HepG2 (cell line): ENCODE measurements around the gene UQCRC2. TPM values are rescaled to one million over a fixed set of nuclear protein-coding genes. Genes with fewer than 3 reads are reported as not detected.

ENCODE experiments used
- ZFP36L1 ChIP-seq: sonication (generic); formaldehyde crosslinking; IDR thresholded peaks from 2 replicates; pipeline ENCODE4 v1.8.0; 2022; ENCODE audit warnings: mild to moderate bottlenecking, missing genetic modification reagents, moderate library complexity
- ZNF891 ChIP-seq: sonication (generic); formaldehyde crosslinking; IDR thresholded peaks from 2 replicates; pipeline ENCODE4 v1.5.0; 2020; ENCODE audit warnings: mild to moderate bottlenecking, missing genetic modification reagents
- ZSCAN5A ChIP-seq: sonication (generic); formaldehyde crosslinking; IDR thresholded peaks from 2 replicates; pipeline ENCODE4 v1.8.0; 2022; ENCODE audit warnings: mild to moderate bottlenecking, missing genetic modification reagents, borderline replicate concordance
- polyA plus RNA-seq, 8 experiments: library from polyadenylated mRNA; depleted of rRNA in 3 of 8; stranded (reverse) in 7 of 8; unstranded in 1 of 8; fragments of >200 nt; fragmentation: Illumina TruSeq in 4 of 8; extraction: Trizol in 4 of 8; gene quantifications; 2 replicates each; pipeline versions ENCODE4 v1.2.1 to v1.2.3, GENCODE V29; 2011 to 2016; ENCODE audit warnings: low read depth in 4 of 8, missing spikeins in 1 of 8, mixed read lengths in 1 of 8; ENCODE audit not compliant: insufficient read depth in 1 of 8
- total RNA-seq, 5 experiments: library from RNA; depleted of rRNA; stranded (reverse); fragments of >200 nt; fragmentation: Illumina TruSeq; extraction: Trizol; gene quantifications; 2 replicates each; pipeline ENCODE4 v1.2.3, GENCODE V29; 2016; ENCODE audit warnings: low read depth in 1 of 5
- TF ChIP-seq, protein P1 (sequence below): sonication (generic); formaldehyde crosslinking; IDR thresholded peaks from one replicate; pipeline ENCODE4 v1.5.1; 2020; ENCODE audit warnings: mild to moderate bottlenecking, missing genetic modification reagents; ENCODE audit errors: not compliant biosample characterization

UQCRC2 gene
- total and polyA plus RNA-seq, 2 of the 13 experiments (the other 11 are each of a cell fraction or from before 2014, with no cell fraction given), result 442 to 536 TPM

DNA sequence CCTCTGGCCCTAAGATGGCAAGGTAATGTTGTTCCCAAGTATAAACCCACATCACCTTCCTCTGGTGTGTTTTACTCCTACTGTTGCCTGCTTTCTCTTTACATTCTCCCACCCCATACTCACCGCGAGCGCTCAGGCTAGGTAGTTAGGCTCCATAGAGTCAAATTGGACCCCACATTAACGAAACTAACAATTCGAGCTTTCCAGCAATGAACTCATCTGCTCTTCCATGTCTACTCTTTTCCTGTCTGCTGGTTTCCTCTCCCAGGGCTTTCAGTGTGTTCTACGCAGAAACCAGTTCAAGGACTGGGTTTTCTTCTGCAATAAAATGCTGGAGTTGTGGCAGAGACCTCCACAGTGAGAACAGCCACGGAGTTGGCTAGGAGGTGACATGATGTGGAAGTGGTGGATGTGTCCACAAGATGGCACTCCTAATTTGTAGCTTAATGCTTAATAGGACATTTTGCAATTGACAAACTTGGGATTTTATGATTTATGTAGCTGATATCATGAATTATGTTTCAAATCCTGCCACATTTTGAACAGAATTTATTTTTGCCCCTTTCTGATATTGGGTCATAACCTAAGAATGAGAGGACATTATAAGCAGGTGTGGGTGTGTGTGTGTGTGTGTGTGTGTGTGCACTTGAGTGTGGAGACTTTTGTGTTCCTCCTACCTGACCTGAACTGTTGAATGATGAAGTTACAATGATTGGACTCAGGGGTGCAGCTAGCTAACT lies 2.2 kb upstream of the UQCRC2 start (continued):
- TF ChIP-seq ZSCAN5A (CRISPR knock-in tag), result 0 out of 2 replicates have a peak, but pooled peaks have one; percentile 61
- TF ChIP-seq, protein P1, sequence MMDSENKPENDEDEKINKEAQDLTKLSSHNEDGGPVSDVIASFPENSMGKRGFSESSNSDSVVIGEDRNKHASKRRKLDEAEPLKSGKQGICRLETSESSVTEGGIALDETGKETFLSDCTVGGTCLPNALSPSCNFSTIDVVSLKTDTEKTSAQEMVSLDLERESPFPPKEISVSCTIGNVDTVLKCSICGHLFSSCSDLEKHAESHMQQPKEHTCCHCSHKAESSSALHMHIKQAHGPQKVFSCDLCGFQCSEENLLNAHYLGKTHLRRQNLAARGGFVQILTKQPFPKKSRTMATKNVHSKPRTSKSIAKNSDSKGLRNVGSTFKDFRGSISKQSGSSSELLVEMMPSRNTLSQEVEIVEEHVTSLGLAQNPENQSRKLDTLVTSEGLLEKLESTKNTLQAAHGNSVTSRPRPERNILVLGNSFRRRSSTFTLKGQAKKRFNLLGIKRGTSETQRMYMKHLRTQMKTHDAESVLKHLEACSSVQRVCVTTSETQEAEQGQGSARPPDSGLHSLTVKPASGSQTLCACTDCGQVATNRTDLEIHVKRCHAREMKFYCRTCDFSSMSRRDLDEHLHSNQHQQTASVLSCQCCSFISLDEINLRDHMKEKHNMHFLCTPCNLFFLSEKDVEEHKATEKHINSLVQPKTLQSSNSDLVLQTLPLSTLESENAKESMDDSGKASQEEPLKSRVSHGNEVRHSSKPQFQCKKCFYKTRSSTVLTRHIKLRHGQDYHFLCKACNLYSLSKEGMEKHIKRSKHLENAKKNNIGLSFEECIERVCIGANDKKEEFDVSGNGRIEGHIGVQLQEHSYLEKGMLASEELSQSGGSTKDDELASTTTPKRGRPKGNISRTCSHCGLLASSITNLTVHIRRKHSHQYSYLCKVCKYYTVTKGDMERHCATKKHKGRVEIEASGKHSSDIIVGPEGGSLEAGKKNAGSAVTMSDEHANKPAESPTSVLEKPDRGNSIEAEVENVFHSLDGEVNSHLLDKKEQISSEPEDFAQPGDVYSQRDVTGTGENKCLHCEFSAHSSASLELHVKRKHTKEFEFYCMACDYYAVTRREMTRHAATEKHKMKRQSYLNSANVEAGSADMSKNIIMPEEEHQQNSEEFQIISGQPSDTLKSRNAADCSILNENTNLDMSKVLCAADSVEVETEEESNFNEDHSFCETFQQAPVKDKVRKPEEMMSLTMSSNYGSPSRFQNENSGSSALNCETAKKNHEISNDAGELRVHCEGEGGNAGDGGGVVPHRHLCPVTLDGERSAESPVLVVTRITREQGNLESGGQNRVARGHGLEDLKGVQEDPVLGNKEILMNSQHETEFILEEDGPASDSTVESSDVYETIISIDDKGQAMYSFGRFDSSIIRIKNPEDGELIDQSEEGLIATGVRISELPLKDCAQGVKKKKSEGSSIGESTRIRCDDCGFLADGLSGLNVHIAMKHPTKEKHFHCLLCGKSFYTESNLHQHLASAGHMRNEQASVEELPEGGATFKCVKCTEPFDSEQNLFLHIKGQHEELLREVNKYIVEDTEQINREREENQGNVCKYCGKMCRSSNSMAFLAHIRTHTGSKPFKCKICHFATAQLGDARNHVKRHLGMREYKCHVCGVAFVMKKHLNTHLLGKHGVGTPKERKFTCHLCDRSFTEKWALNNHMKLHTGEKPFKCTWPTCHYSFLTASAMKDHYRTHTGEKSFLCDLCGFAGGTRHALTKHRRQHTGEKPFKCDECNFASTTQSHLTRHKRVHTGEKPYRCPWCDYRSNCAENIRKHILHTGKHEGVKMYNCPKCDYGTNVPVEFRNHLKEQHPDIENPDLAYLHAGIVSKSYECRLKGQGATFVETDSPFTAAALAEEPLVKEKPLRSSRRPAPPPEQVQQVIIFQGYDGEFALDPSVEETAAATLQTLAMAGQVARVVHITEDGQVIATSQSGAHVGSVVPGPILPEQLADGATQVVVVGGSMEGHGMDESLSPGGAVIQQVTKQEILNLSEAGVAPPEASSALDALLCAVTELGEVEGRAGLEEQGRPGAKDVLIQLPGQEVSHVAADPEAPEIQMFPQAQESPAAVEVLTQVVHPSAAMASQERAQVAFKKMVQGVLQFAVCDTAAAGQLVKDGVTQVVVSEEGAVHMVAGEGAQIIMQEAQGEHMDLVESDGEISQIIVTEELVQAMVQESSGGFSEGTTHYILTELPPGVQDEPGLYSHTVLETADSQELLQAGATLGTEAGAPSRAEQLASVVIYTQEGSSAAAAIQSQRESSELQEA (CRISPR knock-in tag), result no peak
- no peak for TF ChIP-seq ZNF891
- TF ChIP-seq ZFP36L1 (CRISPR knock-in tag), result peak; percentile 73; the same call in 1 of the 2 replicates
- TF ChIP-seq, all 625 proteins: peak for 59
